ENCODE measurements around the gene GRXCR2.
"Not testable (repeated sequence)": the region's sequence is repeated elsewhere in the genome, so short reads cannot be mapped to it uniquely, and the experiment has no call there.

The GRXCR2 gene

DNA sequence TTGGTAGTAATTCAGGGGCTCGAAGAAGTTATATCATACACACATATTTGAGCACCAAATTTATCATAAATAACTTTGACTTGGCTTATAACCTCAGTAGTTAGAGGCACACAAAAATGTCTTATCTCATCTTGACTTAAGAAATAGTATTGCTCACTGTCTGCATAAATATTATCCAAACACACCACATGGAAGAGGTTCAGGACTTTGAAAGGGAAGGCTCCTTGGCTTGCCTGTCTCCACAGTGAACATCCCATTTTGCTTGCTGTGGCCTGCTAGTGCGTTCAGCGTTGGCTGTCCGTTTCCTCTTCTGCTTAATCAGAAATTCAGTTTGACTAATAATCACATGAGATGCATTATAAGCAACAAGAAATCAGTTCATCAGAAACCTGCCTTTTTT is 13.9 kb downstream of the GRXCR2 start:
- H3K4me3 Mint-ChIP-seq: no peak overlapping the region
- no peak overlapping the region for H3K27ac Mint-ChIP-seq
- H3K36me3 Mint-ChIP-seq: no peaks in the 10 kb centered on the region
- no peaks in the 10 kb centered on the region for H3K4me1 Mint-ChIP-seq (ENCODE audit: low read depth)
- H3K27me3 Mint-ChIP-seq: peaks cover 2% of the 10 kb centered on the region
- H3K9me3 Mint-ChIP-seq (ENCODE audit: low read depth): no peaks in the 10 kb centered on the region

DNA sequence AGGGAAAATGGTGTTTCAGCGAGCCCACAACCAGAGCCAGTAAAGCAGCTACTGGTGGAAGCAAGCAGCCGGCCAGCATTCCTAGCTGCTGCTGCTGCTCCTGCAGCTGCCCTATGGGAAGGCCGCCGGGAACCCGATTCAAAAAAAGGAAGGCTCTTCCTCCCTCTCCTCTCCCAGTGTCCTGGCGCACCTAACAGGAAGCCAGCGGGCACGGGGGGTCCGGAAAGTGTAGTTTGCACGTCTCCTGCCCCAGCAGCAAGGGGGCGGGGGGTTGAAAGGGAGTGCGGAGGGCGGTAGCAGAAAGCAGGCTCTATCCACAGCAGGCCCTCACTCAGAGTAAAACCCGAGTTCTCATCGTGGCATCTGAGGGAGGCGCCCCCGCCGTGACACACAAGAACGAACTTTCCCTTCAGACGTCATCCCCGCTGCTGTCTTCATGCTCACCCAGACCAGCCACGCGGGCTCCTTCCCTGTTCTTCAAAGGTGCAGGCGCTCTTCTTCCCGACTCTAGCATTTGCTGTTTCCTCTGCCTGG is 16.5 kb downstream of the GRXCR2 start:
- Mint-ChIP-seq H3K9me3 (ENCODE audit: low read depth) (no peaks in the 10 kb centered on the region), H3K36me3 (no peaks in the 10 kb centered on the region), H3K4me3 (no peak overlapping the region), H3K27me3 (no peaks in the 10 kb centered on the region), H3K4me1 (ENCODE audit: low read depth) (no peaks in the 10 kb centered on the region), H3K27ac (no peak overlapping the region)

DNA sequence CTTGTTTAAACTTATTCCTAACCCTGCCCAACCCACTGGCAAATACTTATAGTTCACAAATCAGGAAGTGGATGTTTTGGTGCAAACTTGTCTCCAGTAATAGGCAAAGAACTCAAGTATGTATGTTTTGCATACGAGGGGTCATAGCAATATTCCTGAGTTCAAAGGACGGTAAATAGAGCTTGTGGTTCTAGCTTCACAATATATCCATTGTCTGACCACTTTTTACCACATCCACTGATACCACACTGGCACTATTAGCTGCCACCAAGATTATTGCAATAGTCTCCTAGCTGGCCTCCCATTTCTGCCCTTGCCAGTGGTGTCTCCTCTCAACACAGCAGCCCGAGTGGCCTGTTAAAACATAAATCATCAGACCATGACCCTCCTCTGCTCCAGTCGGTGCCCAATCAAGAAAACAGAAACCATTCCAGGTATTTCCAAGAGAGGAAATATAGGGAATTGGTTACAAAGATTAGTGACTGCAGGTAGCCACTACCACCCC is 17.0 kb downstream of the GRXCR2 start:
- Mint-ChIP-seq H3K27ac (no peak overlapping the region), H3K36me3 (no peaks in the 10 kb centered on the region), H3K27me3 (no peaks in the 10 kb centered on the region), H3K4me3 (no peak overlapping the region), H3K4me1 (ENCODE audit: low read depth) (no peaks in the 10 kb centered on the region), H3K9me3 (ENCODE audit: low read depth) (no peaks in the 10 kb centered on the region)

DNA sequence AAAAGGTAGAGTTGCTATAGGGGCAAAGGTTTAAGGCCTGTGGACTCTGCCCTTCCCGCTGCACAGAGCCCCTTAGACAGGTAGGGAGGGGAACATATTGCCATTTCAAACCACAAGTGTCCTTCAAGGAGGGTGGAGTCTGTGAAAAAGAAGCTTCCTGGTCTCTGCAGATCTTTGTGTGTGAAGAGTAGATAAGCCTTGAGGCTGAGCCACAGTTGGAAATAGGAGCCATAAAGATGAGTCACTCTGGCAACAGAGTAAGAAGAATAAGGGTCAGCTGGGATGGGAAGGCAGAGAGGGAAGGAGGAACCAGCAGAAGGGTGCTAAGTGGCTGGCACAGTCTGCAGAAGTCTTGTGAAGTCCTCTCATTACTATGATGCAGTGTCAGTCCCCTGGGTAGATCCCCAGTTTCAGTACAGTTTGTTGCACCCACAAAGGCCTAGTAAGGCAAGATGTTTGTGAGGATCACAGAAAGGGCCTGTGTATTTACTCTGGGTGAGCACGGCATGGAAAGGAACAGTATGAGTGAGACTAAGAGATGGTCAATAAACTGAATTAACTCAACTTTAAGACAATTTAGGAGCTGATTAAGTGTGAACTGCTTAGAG is 18.1 kb downstream of the GRXCR2 start:
- no peak overlapping the region for H3K4me3 Mint-ChIP-seq
- H3K9me3 Mint-ChIP-seq (ENCODE audit: low read depth): no peaks in the 10 kb centered on the region
- H3K27ac Mint-ChIP-seq: no peak overlapping the region
- no peaks in the 10 kb centered on the region for H3K27me3 Mint-ChIP-seq
- H3K36me3 Mint-ChIP-seq: no peaks in the 10 kb centered on the region
- no peaks in the 10 kb centered on the region for H3K4me1 Mint-ChIP-seq (ENCODE audit: low read depth)

- no peak overlapping the region for H3K4me3 Mint-ChIP-seq
- no peak overlapping the region for H3K27ac Mint-ChIP-seq
- H3K9me3 Mint-ChIP-seq (ENCODE audit: low read depth): peaks cover 6% of the 10 kb centered on the region
- no peaks in the 10 kb centered on the region for H3K4me1 Mint-ChIP-seq (ENCODE audit: low read depth)
- peaks cover 2% of the 10 kb centered on the region for H3K27me3 Mint-ChIP-seq
- H3K36me3 Mint-ChIP-seq: no peaks in the 10 kb centered on the region
Measured at GRCh38 chr5:145853781-145854376, 18.9 kb downstream of the GRXCR2 start.

GRCh38 chr5:145852990-145853389 is 19.8 kb downstream of the GRXCR2 start:
- no peak overlapping the region for H3K27ac Mint-ChIP-seq
- H3K4me1 Mint-ChIP-seq (ENCODE audit: low read depth): no peaks in the 10 kb centered on the region
- H3K27me3 Mint-ChIP-seq: peaks cover 2% of the 10 kb centered on the region
- no peaks in the 10 kb centered on the region for H3K36me3 Mint-ChIP-seq
- H3K4me3 Mint-ChIP-seq: no peak overlapping the region
- peaks cover 6% of the 10 kb centered on the region for H3K9me3 Mint-ChIP-seq (ENCODE audit: low read depth)

DNA sequence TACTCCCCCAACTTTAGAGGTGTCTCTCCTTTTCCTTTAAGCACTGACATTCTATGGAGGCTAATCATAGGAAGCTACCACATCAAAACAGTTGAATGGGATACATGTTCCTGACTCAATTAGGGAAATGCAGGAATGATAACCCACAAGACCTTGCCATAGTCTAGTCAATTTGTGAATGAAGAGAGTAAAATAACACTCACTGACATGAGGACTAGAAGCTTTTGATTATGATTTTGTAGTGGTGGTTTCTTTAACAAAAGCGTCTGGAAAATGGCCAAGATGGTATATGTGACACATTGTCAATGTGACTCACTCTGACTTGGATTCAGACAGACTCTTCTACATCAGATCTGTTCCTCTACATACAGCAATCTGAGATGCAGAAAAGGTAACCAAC is 24.0 kb downstream of the GRXCR2 start:
- H3K4me1 Mint-ChIP-seq (ENCODE audit: low read depth): no peaks in the 10 kb centered on the region
- H3K36me3 Mint-ChIP-seq: no peaks in the 10 kb centered on the region
- peaks cover 6% of the 10 kb centered on the region for H3K9me3 Mint-ChIP-seq (ENCODE audit: low read depth)
- H3K27me3 Mint-ChIP-seq: peaks cover 4% of the 10 kb centered on the region
- H3K4me3 Mint-ChIP-seq: no peak overlapping the region
- no peak overlapping the region for H3K27ac Mint-ChIP-seq

DNA sequence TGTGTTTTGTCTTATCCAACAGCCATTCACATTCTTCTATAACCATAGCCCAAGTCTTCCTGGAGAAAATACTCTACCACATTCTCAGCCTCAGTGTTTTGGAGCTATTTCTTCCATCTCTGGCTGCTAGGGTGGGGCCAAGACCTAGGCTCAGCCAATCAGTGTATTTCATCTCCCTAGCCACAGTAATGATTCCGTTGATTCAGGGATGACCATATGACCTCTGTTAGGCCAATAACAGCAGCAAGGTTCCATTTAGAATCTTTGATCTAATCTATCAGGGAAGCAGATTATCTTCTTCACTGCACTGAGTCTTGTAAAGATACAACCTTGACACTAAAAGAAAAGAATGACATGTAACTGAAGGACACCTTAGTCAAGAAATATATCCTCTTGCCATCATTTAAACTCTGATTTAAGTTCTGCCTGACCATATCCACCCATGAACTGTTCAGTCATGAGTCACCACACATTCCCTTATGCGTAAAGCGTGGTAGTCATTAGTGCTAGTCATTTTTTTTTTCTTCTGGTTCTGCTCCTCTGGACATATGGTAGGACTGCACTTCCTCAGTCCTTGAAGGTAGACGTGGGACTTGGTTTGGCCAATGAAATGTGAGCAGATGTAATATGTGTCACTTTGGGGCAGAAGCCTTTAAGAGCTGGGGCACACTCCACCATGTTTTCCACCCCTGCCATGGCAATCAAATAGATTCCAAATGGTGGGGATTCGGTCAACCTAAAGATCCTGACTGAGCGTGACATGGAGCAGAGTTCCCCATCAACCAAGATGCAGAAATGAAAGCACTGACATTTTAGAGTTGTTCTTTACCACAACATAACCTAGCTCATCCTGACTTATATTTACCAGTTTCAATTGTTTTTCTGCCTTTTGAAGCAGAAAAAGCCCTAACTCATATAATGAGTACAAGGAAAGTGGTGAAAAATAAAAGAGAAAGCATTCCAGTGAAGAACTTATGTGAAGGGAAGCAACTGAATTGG is 25.0 kb downstream of the GRXCR2 start:
- Mint-ChIP-seq H3K36me3 (no peaks in the 10 kb centered on the region), H3K4me1 (ENCODE audit: low read depth) (no peaks in the 10 kb centered on the region), H3K4me3 (no peak overlapping the region), H3K9me3 (ENCODE audit: low read depth) (peaks cover 6% of the 10 kb centered on the region), H3K27me3 (peaks cover 4% of the 10 kb centered on the region), H3K27ac (no peak overlapping the region)

GRCh38 chr5:145846081-145846480 is 26.7 kb downstream of the GRXCR2 start:
- H3K27ac Mint-ChIP-seq: no peak overlapping the region
- no peak overlapping the region for H3K4me3 Mint-ChIP-seq
- no peaks in the 10 kb centered on the region for H3K4me1 Mint-ChIP-seq (ENCODE audit: low read depth)
- H3K36me3 Mint-ChIP-seq: no peaks in the 10 kb centered on the region
- H3K27me3 Mint-ChIP-seq: peaks cover 4% of the 10 kb centered on the region
- H3K9me3 Mint-ChIP-seq (ENCODE audit: low read depth): peaks cover 6% of the 10 kb centered on the region

DNA sequence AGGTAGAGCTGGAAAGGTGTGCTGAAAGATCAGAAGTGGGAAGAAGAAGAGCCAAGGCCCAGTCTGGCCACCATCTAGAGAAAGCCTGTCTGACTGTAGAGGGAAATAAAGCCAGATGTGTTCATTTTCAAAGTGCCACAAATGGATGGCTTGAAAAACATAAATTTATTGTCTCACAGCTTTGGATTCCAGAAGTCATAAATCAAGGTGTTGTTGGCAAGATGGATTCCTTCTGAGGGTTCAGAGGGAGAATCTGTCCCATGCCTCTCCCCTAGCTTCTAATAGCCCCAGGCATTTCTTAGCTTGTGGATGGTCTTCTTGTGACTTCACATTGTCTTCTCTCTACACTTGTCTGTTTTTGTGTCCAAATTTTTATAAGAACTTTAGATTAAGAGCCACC is 31.5 kb downstream of the GRXCR2 start:
- Mint-ChIP-seq H3K36me3 (no peaks in the 10 kb centered on the region), H3K27ac (no peak overlapping the region), H3K4me3 (no peak overlapping the region), H3K9me3 (ENCODE audit: low read depth) (no peaks in the 10 kb centered on the region), H3K27me3 (peaks cover 9% of the 10 kb centered on the region), H3K4me1 (ENCODE audit: low read depth) (no peaks in the 10 kb centered on the region)

GRCh38 chr5:145840458-145841132 is 32.2 kb downstream of the GRXCR2 start:
- H3K4me3 Mint-ChIP-seq: no peak overlapping the region
- H3K27me3 Mint-ChIP-seq: peaks cover 12% of the 10 kb centered on the region
- H3K4me1 Mint-ChIP-seq (ENCODE audit: low read depth): peaks cover 3% of the 10 kb centered on the region

GRCh38 chr5:145838276-145838675 is 34.5 kb downstream of the GRXCR2 start:
- H3K36me3 Mint-ChIP-seq: no peaks in the 10 kb centered on the region
- H3K27ac Mint-ChIP-seq: no peak overlapping the region
- H3K27me3 Mint-ChIP-seq: peaks cover 17% of the 10 kb centered on the region
- no peaks in the 10 kb centered on the region for H3K9me3 Mint-ChIP-seq (ENCODE audit: low read depth)
- peaks cover 8% of the 10 kb centered on the region for H3K4me1 Mint-ChIP-seq (ENCODE audit: low read depth)
- H3K4me3 Mint-ChIP-seq: no peak overlapping the region

More at GRCh38 chr5:145840458-145841132, 32.2 kb downstream of the GRXCR2 start:
- Mint-ChIP-seq H3K27ac (no peak overlapping the region), H3K9me3 (ENCODE audit: low read depth) (no peaks in the 10 kb centered on the region), H3K36me3 (no peaks in the 10 kb centered on the region)

DNA sequence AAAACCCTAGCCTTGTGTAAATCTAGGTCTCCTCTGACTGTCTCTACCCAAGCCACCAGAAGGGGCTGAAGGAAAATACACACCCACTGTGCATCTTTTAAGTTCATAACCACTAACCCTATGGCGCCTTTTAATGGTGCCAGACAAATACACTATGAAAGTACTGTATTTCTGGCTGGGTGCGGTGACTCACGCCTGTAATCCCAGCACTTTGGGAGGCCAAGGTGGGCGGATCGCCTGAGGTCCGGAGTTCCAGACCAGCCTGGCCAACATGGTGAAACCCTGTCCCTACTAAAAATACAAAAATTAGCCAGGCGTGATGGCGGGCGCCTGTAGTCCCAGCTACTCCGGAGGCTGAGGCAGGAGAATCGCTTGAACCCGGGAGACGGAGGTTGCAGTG is 36.6 kb downstream of the GRXCR2 start:
- not testable (repeated sequence) for H3K9me3 Mint-ChIP-seq (ENCODE audit: low read depth); H3K27ac Mint-ChIP-seq; H3K4me1 Mint-ChIP-seq (ENCODE audit: low read depth); H3K36me3 Mint-ChIP-seq; H3K4me3 Mint-ChIP-seq
- peaks cover 17% of the 10 kb centered on the region for H3K27me3 Mint-ChIP-seq

DNA sequence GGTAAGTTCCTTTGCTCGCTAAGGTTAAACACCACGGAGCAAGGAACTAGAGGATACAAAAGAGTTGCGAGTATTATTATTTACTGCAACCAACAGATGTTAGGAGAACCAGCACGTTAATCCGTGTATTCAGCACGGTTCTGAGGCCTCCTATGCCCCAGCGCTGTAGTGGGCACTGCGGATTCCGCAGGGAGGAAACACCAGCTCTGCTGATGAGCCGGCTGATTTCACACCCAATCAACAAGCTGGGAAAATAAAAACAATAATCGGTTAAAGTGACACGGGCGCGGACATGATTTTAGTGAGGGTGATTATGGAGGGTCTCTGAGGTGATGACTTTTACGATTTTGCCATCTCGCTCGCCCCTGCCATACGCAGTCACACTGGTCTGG is 37.0 kb downstream of the GRXCR2 start:
- no peaks in the 10 kb centered on the region for H3K36me3 Mint-ChIP-seq
- H3K4me1 Mint-ChIP-seq (ENCODE audit: low read depth): peaks cover 8% of the 10 kb centered on the region
- H3K27ac Mint-ChIP-seq: no peak overlapping the region
- no peaks in the 10 kb centered on the region for H3K9me3 Mint-ChIP-seq (ENCODE audit: low read depth)
- H3K4me3 Mint-ChIP-seq: peak overlapping the region; percentile 63
- H3K27me3 Mint-ChIP-seq: peaks cover 17% of the 10 kb centered on the region
